GM04504 (cell line): Measurements from ENCODE around the gene CNNM3.
"Not testable (repeated sequence)": the region's sequence is repeated elsewhere in the genome, so short reads cannot be mapped to it uniquely, and the experiment has no call there.

Experiments
- DNase-seq: peaks from one replicate; pipeline ENCODE4 v3.0.0-alpha.2; 2012; ENCODE audit warnings: low read depth

The CNNM3 gene

GRCh38 chr2:96839875-96840850, 24.1 kb downstream of the CNNM3 start:
- DNase-seq = no peak

GRCh38 chr2:96841701-96842495, 25.8 kb downstream of the CNNM3 start:
- DNase-seq = no peak

DNA sequence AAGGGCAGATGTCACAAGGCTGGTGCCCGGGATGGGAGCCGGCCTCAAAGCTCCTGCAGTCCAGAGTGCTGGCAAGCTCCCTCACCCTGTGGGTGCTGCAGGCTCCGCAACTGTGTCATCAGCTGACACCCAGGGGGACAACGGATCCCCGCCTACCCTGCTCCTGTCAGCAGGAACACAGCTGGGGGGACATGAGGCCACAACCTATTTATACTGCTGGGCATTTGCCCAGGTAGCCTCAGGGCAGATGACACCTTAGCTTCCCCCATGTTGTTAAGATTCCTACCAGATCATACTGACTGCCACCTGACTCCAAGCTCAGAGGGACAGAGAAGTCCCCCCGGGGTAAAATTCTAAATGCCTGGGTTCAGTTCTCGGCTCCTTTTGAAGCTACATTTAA, 26.5 kb downstream of the CNNM3 start:
- DNase-seq = no peak

DNA sequence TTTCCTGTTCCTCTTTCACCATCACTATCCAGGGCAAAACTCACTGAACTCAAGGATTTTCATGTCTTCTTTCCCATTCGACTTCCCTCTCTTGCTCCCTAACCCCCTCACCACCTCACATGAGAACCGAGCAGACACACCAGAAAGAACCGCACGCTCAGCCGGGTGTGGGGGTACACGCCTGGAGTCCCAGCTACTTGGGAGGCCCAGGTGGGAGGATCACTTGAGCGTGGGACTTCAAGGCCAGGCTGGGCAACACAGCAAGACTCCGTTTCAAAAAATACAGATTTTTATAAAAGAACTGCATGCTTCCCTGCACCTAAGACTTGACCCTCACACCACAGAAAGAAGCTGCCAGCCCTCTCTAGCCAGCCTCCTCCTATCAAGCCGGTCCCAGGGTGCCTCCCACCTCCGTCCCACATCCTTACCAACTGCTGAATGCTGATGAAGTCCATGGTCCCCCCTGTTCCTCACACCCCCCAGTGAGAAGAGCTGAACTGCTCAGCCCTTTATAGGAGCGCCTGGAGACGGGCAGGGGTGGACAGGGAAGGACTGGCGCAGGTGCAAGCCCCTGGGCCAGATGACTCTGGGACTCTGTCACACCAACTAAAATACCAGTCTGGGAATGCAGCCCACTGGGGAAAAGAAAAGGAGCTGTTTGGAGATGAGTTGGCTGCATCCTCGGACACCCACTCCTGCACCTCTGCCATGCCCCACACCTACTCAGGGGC, 27.6 kb downstream of the CNNM3 start, which contains the start of gene ANKRD23:
Gene ANKRD23 (minus strand): TSS at position 484 of the 731 bp plus-strand sequence. CDS start 29 bp downstream, at position 455.
- DNase-seq = no peak

GRCh38 chr2:96844405-96844808, 28.3 kb downstream of the CNNM3 start:
- DNase-seq = no peak

DNA sequence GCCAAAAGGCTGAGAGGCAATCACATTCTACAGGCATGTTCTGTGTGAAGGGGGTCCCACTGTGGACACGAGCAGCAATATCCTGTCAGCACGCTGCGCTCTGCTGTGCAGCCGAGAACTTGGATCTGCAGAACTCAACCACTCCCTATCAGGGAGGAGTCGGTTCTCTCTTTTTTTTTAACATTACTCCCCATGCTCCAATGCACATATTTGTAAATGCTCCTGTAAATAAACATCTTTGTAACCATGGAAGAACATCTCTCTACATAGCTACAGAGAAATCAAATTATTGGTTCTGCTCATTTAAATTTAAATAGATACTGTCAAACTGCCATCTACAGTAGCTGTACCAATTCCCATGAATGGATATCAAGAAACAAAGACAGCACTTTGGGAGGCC, 30.8 kb downstream of the CNNM3 start:
- DNase-seq = no peak

- no peak for DNase-seq
Measured at GRCh38 chr2:96847586-96847985, 31.5 kb downstream of the CNNM3 start.

GRCh38 chr2:96848264-96848663, 32.2 kb downstream of the CNNM3 start:
- DNase-seq = no peak

GRCh38 chr2:96852667-96853066, 36.6 kb downstream of the CNNM3 start:
- no peak for DNase-seq

DNA sequence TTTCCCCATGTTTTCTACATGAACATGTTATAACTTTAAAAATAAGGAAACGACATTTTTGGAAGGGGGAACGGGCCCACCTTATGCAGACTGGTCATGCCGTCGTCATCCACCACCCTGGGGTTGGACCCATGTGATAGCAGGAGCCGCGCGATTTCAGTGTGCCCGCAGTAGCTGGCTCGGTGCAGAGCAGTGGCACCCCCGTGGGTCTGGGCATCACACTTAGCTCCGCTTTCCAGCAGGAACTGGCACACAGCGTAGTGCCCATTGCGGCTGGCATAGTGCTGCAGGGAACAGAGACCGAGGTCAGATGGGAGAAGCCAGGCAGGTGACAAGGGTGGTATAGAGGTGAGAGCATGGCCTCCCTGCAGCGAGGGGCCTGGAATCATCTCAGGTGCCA, 37.3 kb downstream of the CNNM3 start:
- no peak for DNase-seq

DNA sequence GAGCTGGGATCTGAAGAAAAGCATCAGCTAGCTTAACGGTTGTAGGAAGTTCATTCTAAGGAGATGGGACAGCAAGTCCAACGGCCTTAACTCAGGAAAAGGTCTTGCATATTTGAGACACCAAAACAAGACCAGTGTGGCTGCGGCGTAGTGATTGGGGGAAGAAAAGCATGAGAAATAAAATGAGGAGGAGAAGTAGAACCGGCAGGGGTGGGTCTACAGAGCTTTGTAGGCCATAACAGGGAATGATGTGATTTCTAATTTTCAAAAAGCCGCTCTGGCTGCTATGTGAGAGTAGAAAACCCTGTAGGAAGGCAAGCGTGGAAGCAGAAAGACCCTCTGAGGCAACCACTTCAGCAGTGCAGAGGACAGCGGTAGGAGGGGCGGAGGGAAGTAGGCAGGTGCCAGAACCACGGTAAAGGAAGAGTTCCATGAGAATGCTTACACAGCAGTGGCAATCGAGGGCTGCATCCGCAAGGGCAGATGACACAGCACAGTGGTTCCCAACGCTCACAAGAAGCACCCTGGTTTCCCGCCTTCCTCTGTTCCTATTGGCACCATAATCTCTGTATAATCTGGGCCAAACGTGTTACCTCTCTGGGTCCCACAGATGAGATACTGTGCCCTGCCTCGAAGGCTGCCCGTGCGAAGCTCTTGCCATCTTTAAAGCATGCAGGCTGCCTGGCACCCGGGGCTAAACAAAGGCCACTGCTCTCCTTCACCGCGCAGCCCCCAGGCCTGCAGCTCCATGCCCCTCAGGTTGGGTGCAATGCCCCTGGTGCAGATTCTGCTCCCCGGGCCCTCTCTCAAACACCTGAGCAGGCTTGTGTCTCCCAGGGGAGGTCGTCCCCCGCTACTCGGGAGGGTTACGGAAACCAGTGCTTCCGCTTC, 41.0 kb downstream of the CNNM3 start:
- no peak for DNase-seq

DNA sequence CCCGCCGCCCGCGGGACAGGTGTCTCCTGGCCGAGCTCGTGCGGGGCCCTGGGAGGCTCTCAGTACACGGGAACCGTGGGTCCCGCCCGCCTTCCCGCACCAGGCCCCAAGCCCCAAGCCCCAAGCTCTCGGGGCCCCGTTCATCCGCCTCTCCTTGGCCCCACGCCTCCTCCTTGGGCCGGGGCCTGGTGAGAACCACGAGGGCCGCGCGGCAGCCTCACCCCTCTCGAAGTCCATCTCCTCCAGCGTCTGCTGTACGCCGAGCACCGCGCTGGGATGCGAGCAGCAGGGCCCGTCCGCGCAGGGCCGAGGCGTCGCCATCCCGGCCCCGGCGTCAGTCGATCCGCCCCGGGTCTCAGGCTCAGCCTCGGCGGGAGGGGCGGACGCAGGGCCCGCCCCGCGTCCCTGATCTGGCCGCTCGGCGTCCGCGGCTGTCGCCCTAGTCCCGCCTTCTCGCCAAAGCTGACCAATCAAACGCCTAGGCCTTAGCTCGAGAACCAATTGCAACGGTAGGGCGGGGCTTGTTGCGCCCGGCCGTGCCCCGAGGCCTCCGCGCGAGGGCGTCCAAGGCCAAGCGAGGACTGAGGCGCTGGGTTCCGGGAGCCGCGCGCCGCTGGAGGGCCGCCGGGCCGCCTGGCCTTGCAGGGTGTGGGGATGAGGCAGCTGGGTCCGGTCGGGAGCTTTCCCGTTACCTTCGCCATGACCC, 41.8 kb downstream of the CNNM3 start, which contains the start of gene ANKRD39:
Gene ANKRD39 (minus strand): TSS at position 350 of the 706 bp plus-strand sequence. CDS start 29 bp downstream, at position 321.
- peak; percentile 97 for DNase-seq

GRCh38 chr2:96859099-96859649, 43.1 kb downstream of the CNNM3 start:
- DNase-seq = no peak

DNA sequence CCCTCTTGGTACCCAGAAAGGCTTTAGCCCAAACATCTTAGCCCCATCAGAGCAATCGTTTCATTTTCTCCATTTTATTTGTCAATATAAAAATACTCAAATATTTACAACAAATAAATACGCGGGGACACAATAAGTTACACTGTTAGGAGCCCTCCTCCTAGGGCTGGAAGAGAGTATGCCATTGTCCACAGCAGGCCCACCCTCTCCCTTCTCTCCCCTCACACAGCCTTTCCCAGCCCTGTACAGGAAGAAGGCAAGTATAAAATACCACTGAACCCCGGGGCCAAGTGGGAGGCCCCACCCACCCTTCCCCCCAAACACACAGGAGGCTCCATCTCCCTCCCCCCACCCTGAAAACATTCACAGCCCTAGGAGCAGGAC, 43.6 kb downstream of the CNNM3 start:
- no peak for DNase-seq

GRCh38 chr2:96860065-96861029, 44.3 kb downstream of the CNNM3 start:
- DNase-seq = no peak

GRCh38 chr2:96861074-96861473, 45.0 kb downstream of the CNNM3 start:
- DNase-seq = no peak

- DNase-seq = not testable (repeated sequence)
Measured at GRCh38 chr2:96863056-96863455, 47.0 kb downstream of the CNNM3 start.

DNA sequence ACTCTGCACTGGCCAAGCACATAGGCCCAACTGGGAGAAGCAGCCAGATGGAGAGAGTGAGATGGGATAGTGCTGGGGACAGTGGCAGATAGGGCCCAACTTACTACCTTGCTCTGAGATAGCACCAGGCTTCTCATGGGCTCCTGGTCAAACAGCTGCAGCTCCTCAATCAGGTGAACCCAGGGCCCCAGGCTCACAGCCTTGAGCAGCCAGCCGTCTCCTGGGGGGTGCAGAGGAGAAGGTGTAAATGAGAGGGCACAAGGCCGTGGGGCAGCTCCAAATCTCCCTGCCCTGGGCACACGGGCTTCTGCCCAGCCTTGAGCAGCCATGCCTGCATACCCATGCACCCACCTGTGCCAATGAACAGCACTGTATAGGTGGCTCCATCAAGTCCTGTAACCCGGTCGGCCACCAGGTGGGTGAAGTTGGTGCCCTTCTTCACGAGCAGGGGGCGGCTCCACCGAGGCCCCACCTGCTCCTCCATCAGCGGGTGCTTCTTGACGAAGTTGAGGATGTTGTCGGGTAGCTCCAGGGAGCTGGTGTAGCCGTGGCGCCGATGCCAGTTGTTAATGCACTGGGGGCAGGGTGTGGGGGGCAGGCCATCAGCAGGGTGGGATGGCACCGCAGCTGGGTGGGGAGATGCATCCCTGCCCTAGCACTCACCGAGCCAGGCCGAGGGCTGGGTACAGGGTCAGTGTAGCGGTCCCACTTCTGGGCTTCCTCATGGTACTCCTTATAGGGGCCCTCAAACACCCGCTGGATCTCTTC, 47.7 kb downstream of the CNNM3 start:
- DNase-seq = no peak
